Vagina (tissue), 2 donors: Measurements from ENCODE around the gene ATP11A.

Experiments
- CTCF ChIP-seq, 3 experiments: fragments of 450-650 bp in 2 of 3; fragments of 200-600 bp in 1 of 3; sonication (generic) in 1 of 3; IDR thresholded peaks; one replicate each; pipeline ENCODE4 v1.5.1; 2017 to 2019; ENCODE audit warnings: antibody characterized with exemption in 3 of 3, mild to moderate bottlenecking in 2 of 3, moderate library complexity in 2 of 3
- POLR2A ChIP-seq, 2 donors: fragments of 450-650 bp; IDR thresholded peaks; one replicate each; pipeline ENCODE4 v1.6.1; 2017; ENCODE audit warnings: antibody characterized with exemption in 2 of 2, mild to moderate bottlenecking in 2 of 2, moderate library complexity in 2 of 2

- no peak for TF ChIP-seq CTCF (IDR thresholded peaks at IDR 0.05)
- no peak for TF ChIP-seq POLR2A (IDR thresholded peaks at IDR 0.05)
Measured at GRCh38 chr13:112688560-112689302, 1.1 kb upstream of the ATP11A start.
